H1 (cell line): ENCODE measurements around the gene TTBK1. TPM values are rescaled to one million over a fixed set of nuclear protein-coding genes. Genes with fewer than 3 reads are reported as not detected.

Experiments used
- CTCF ChIA-PET: fragments of 300-600 bp; sonication (Branson Sonifier 250); formaldehyde crosslinking; loops from one replicate; lab custom pipeline; 2021; ENCODE audit not compliant: partially characterized antibody; lab: Charles Lee
- POLR2A ChIA-PET: fragments of 300-600 bp; sonication (Branson Sonifier 250); formaldehyde crosslinking; loops from one replicate; lab custom pipeline; 2021; ENCODE audit warnings: inconsistent platforms; ENCODE audit not compliant: partially characterized antibody; lab: Charles Lee
- DNase-seq, 2 experiments: peaks; one replicate each; pipeline versions ENCODE4 v3.0.0 to v3.0.0-alpha.2; 2010 to 2022; ENCODE audit warnings: low spot score in 2 of 2, low read depth in 1 of 2, mixed read lengths in 1 of 2
- FAIRE-seq: peaks from 2 replicates; lab custom pipeline; 2011; peaks lifted over from hg19 to GRCh38; lab: Jason Lieb, UNC
- H2AFZ ChIP-seq: 2 replicates; pipeline ENCODE4 v1.8.1; 2012; ENCODE audit warnings: low read length, inconsistent platforms
- H2AK5ac ChIP-seq: 2 replicates; pipeline ENCODE4 v1.6.1; 2013; ENCODE audit warnings: low read depth, low read length
- H2BK120ac ChIP-seq: replicated peaks from 2 replicates; pipeline ENCODE3; 2013; ENCODE audit warnings: low read depth, low read length, inconsistent platforms
- H2BK12ac ChIP-seq: 2 replicates; pipeline ENCODE4 v1.6.1; 2013; ENCODE audit warnings: low read depth, low read length
- H2BK15ac ChIP-seq: 2 replicates; pipeline ENCODE4 v1.6.1; 2013; ENCODE audit warnings: low read length
- H2BK20ac ChIP-seq: 2 replicates; pipeline ENCODE4 v1.6.1; 2013; ENCODE audit warnings: low read length
- H2BK5ac ChIP-seq: 2 replicates; pipeline ENCODE4 v1.6.1; 2013; ENCODE audit warnings: low read depth, low read length
- H3K14ac ChIP-seq: 2 replicates; pipeline ENCODE4 v1.6.1; 2013; ENCODE audit warnings: inconsistent platforms; ENCODE audit not compliant: insufficient read length
- H3K18ac ChIP-seq: 2 replicates; pipeline ENCODE4 v1.6.1; 2013; ENCODE audit warnings: low read length; ENCODE audit errors: extremely low read depth
- H3K23ac ChIP-seq: 2 replicates; pipeline ENCODE4 v1.6.1; 2013; ENCODE audit warnings: inconsistent platforms; ENCODE audit not compliant: insufficient read length
- H3K23me2 ChIP-seq: 2 replicates; pipeline ENCODE4 v1.6.1; 2013; ENCODE audit warnings: low read depth, low read length
- H3K27ac ChIP-seq: 2 replicates; pipeline ENCODE4 v1.6.1; 2011; ENCODE audit warnings: low read depth, low read length, inconsistent platforms
- H3K27me3 ChIP-seq, 4 experiments: replicated peaks in 1 of 4; 1 replicate in 1 of 4; 2 replicates in 3 of 4; pipeline versions ENCODE4 v1.6.1 to v1.8.1; 2011 to 2013; ENCODE audit warnings: low read length in 3 of 4, mild to moderate bottlenecking in 3 of 4, inconsistent platforms in 2 of 4, mixed read lengths in 2 of 4, moderate library complexity in 1 of 4; ENCODE audit not compliant: control insufficient read depth in 3 of 4, insufficient read depth in 3 of 4; ENCODE audit errors: extremely low read depth in 1 of 4
- H3K36me3 ChIP-seq, 4 experiments: 2 replicates each; pipeline versions ENCODE4 v1.6.1 to v1.8.1; 2011 to 2013; ENCODE audit warnings: mild to moderate bottlenecking in 4 of 4, low read length in 3 of 4, moderate library complexity in 2 of 4, control low read depth in 1 of 4, inconsistent platforms in 1 of 4; ENCODE audit not compliant: insufficient read depth in 4 of 4, control insufficient read depth in 2 of 4
- H3K4ac ChIP-seq: replicated peaks from 2 replicates; pipeline ENCODE3; 2013; ENCODE audit warnings: low read length, low read depth, mixed read lengths, inconsistent platforms; ENCODE audit not compliant: insufficient read length
- H3K4me1 ChIP-seq, 4 experiments: replicated peaks in 1 of 4; 1 replicate in 1 of 4; 2 replicates in 3 of 4; pipeline versions ENCODE4 v1.6.1 to v1.8.1; 2011 to 2013; ENCODE audit warnings: low read length in 3 of 4, inconsistent platforms in 2 of 4, mixed read lengths in 1 of 4; ENCODE audit not compliant: insufficient read depth in 4 of 4, control insufficient read depth in 3 of 4
- H3K4me2 ChIP-seq, 2 experiments: 2 replicates each; pipeline versions ENCODE4 v1.6.1 to v1.8.1; 2011 to 2013; ENCODE audit warnings: low read depth in 2 of 2, low read length in 2 of 2, control low read depth in 1 of 2, inconsistent platforms in 1 of 2, mild to moderate bottlenecking in 1 of 2; ENCODE audit not compliant: insufficient read depth in 1 of 2
- H3K4me3 ChIP-seq, 4 experiments: fragments of 200-600, 300-600 bp in 1 of 4; sonication (generic), shearing (Covaris generic), sonication (Bioruptor Twin) in 1 of 4; 2 replicates each; pipeline versions ENCODE4 v1.5.1 to v1.8.1; 2011 to 2016; ENCODE audit warnings: low read length in 4 of 4, low read depth in 3 of 4, control low read depth in 2 of 4, inconsistent platforms in 2 of 4, mild to moderate bottlenecking in 2 of 4, mixed read lengths in 1 of 4, moderate library complexity in 1 of 4; ENCODE audit not compliant: insufficient read depth in 2 of 4; ENCODE audit errors: extremely low read depth in 1 of 4
- H3K56ac ChIP-seq: replicated peaks from 2 replicates; pipeline ENCODE3; 2013; ENCODE audit warnings: low read depth, mild to moderate bottlenecking, mixed read lengths, low read length, inconsistent platforms; ENCODE audit not compliant: insufficient read length
- H3K79me1 ChIP-seq: 2 replicates; pipeline ENCODE4 v1.6.1; 2013; ENCODE audit warnings: low read depth, low read length, control low read depth
- H3K79me2 ChIP-seq, 2 experiments: 2 replicates each; pipeline versions ENCODE4 v1.6.1 to v1.8.1; 2012 to 2013; ENCODE audit warnings: low read length in 2 of 2, mild to moderate bottlenecking in 2 of 2, inconsistent platforms in 1 of 2; ENCODE audit not compliant: insufficient read depth in 2 of 2, control insufficient read depth in 1 of 2
- H3K9ac ChIP-seq, 4 experiments: replicated peaks in 1 of 4; 1 replicate in 1 of 4; 2 replicates in 3 of 4; pipeline versions ENCODE4 v1.6.1 to v1.8.1; 2011 to 2013; ENCODE audit warnings: low read depth in 3 of 4, low read length in 3 of 4, control low read depth in 2 of 4, mild to moderate bottlenecking in 2 of 4, moderate library complexity in 2 of 4, inconsistent platforms in 1 of 4; ENCODE audit errors: extremely low read depth in 1 of 4
- H3K9me3 ChIP-seq, 2 experiments: 2 replicates each; pipeline versions ENCODE4 v1.6.1 to v1.8.1; 2012 to 2013; ENCODE audit warnings: mild to moderate bottlenecking in 2 of 2, moderate library complexity in 2 of 2, control low read depth in 1 of 2, inconsistent platforms in 1 of 2, low read depth in 1 of 2, low read length in 1 of 2, mixed read lengths in 1 of 2; ENCODE audit not compliant: insufficient read depth in 2 of 2
- H4K20me1 ChIP-seq, 2 experiments: replicated peaks in 1 of 2; 2 replicates each; pipeline versions ENCODE3 to v1.8.1; 2011 to 2013; ENCODE audit warnings: inconsistent platforms in 2 of 2, low read length in 2 of 2, mild to moderate bottlenecking in 1 of 2; ENCODE audit not compliant: insufficient read depth in 2 of 2, control insufficient read depth in 1 of 2
- H4K5ac ChIP-seq: 2 replicates; pipeline ENCODE4 v1.6.1; 2013; ENCODE audit warnings: low read length, low read depth, mixed read lengths, inconsistent platforms; ENCODE audit not compliant: insufficient read length
- H4K8ac ChIP-seq: 2 replicates; pipeline ENCODE4 v1.8.0; 2013; ENCODE audit warnings: mild to moderate bottlenecking, moderate library complexity, low read length, inconsistent platforms; ENCODE audit not compliant: insufficient read depth; ENCODE audit errors: extremely low read depth
- H4K91ac ChIP-seq: replicated peaks from 2 replicates; pipeline ENCODE3; 2013; ENCODE audit warnings: low read length, mixed read lengths, inconsistent platforms; ENCODE audit not compliant: insufficient read length
- ASH2L ChIP-seq: fragments of 200-600, 300-600 bp; sonication (generic); IDR thresholded peaks from one replicate; pipeline ENCODE4 v1.7.1; 2017; ENCODE audit warnings: low read length
- ATF2 ChIP-seq: IDR thresholded peaks from 2 replicates; pipeline ENCODE4 v1.6.1; 2012; ENCODE audit warnings: low read length, inconsistent platforms
- BRCA1 ChIP-seq: IDR thresholded peaks from 2 replicates; pipeline ENCODE4 v1.6.1; 2012; ENCODE audit warnings: low read depth, low read length, improper control_type of control experiment
- CHD1 ChIP-seq: IDR thresholded peaks from 2 replicates; pipeline ENCODE4 v1.6.1; 2012; ENCODE audit warnings: low read depth, low read length, improper control_type of control experiment
- EGR1 ChIP-seq: IDR thresholded peaks from 2 replicates; pipeline ENCODE4 v1.6.1; 2011; ENCODE audit warnings: low read depth, low read length, borderline replicate concordance
- NANOG ChIP-seq: IDR thresholded peaks from 2 replicates; pipeline ENCODE4 v1.6.1; 2011; ENCODE audit warnings: low read length, low read depth, mild to moderate bottlenecking, inconsistent platforms; ENCODE audit not compliant: insufficient read depth, poor library complexity, severe bottlenecking
- POLR2A ChIP-seq, 2 experiments: IDR thresholded peaks; 1 replicate in 1 of 2; 2 replicates in 1 of 2; pipeline ENCODE4 v1.6.1; 2011; ENCODE audit warnings: low read depth in 2 of 2, low read length in 2 of 2, mild to moderate bottlenecking in 2 of 2; ENCODE audit errors: control extremely low read depth in 1 of 2
- RFX5 ChIP-seq: IDR thresholded peaks from 2 replicates; pipeline ENCODE4 v1.6.1; 2011; ENCODE audit warnings: low read depth, low read length, improper control_type of control experiment, borderline replicate concordance
- RXRA ChIP-seq: IDR thresholded peaks from 2 replicates; pipeline ENCODE4 v1.6.1; 2011; ENCODE audit warnings: low read depth, mild to moderate bottlenecking, low read length, moderate library complexity; ENCODE audit not compliant: insufficient read depth
- SAP30 ChIP-seq: fragments of 300-600 bp; sonication (generic); IDR thresholded peaks from 2 replicates; pipeline ENCODE4 v1.7.1; 2012; ENCODE audit warnings: low read length, moderate library complexity, mild to moderate bottlenecking, inconsistent platforms; ENCODE audit not compliant: insufficient read depth, insufficient replicate concordance
- SP1 ChIP-seq: IDR thresholded peaks from 2 replicates; pipeline ENCODE4 v1.6.1; 2011; ENCODE audit warnings: low read depth, low read length
- TAF7 ChIP-seq: optimal IDR thresholded peaks from 2 replicates; pipeline ENCODE3; 2011; ENCODE audit warnings: low read depth, mild to moderate bottlenecking, inconsistent platforms, low read length, moderate library complexity, borderline replicate concordance
- WGBS, 2 experiments: shearing (Covaris generic) in 1 of 2; methylation state at CpG; one replicate each; pipeline versions ENCODE4 v1.1.6 to v1.1.7; 2013 to 2015; ENCODE audit warnings: low lambda C conversion rate in 2 of 2, mixed read lengths in 2 of 2, inconsistent platforms in 1 of 2, low coverage in 1 of 2, missing lambda C conversion rate in 1 of 2; ENCODE audit not compliant: insufficient replicate concordance in 2 of 2, insufficient coverage in 1 of 2, insufficient read length in 1 of 2; ENCODE audit errors: extremely low coverage in 1 of 2, missing lambda C conversion rate in 1 of 2; 5-methylcytosine and 5-hydroxymethylcytosine counted together
- polyA plus RNA-seq, 7 experiments: library from polyadenylated mRNA; depleted of rRNA in 3 of 7; stranded (reverse) in 5 of 7; unstranded in 2 of 7; fragments of >200 nt in 5 of 7; fragments of 200-250 nt in 2 of 7; gene quantifications; 1 replicate in 5 of 7; 2 replicates in 1 of 7; 4 replicates in 1 of 7; pipeline versions ENCODE4 v1.2.1 to v1.2.3, GENCODE V29; 2011 to 2013; ENCODE audit warnings: missing spikeins in 2 of 7, mixed read lengths in 2 of 7
- total RNA-seq: library from RNA; stranded (reverse); fragmentation: NEBNext Ultra II Directional; extraction: Animal tissue kit (Norgen Biotek cat#: 25700); gene quantifications from 2 replicates; pipeline ENCODE4 v1.2.1, GENCODE V29; 2021
- TF ChIP-seq, protein P1 (sequence below): IDR thresholded peaks from 2 replicates; pipeline ENCODE4 v1.6.1; 2012; ENCODE audit warnings: inconsistent platforms

TTBK1 gene
- total and polyA plus RNA-seq, 2 of the 8 experiments (the other 6 are each of a cell fraction or from before 2014, with no cell fraction given), result 0.53 to 1.6 TPM

GRCh38 chr6:43331891-43332290 lies 88.6 kb downstream of the TTBK1 start:
- POLR2A ChIA-PET, result no interaction called here
- no peaks in the 10 kb centered on the region for H3K27me3 ChIP-seq
- H2BK15ac ChIP-seq, result no peak overlapping the region
- H2BK20ac ChIP-seq, result no peak overlapping the region
- H4K5ac ChIP-seq, result no peak overlapping the region
- H3K4ac ChIP-seq, result no peak overlapping the region
- H3K79me2 ChIP-seq, result no peaks in the 10 kb centered on the region
- no peak overlapping the region for H2BK5ac ChIP-seq
- H4K8ac ChIP-seq, result no peak overlapping the region
- peaks cover 0 to 2% (median 0%) of the 10 kb centered on the region in 4 experiments; a peak in 1 of 8 replicates for H3K36me3 ChIP-seq
- CTCF ChIA-PET, result no interaction called here
- no peak overlapping the region for H3K56ac ChIP-seq
- no peaks in the 10 kb centered on the region; a peak in 1 of 7 replicates for H3K4me1 ChIP-seq
- FAIRE-seq (no peak), DNase-seq (no peak)
- H2AK5ac ChIP-seq, result no peak overlapping the region
- no peaks in the 10 kb centered on the region for H3K23me2 ChIP-seq
- H3K23ac ChIP-seq, result no peak overlapping the region
- H4K20me1 ChIP-seq, result no peaks in the 10 kb centered on the region
- no peak for TF ChIP-seq CHD1
- no peak for TF ChIP-seq TAF7
- TF ChIP-seq RXRA, result no peak
- no peak for TF ChIP-seq RFX5
- TF ChIP-seq POLR2A (IDR thresholded peaks at IDR 0.05; ENCODE audit: control extremely low read depth in 1 of 2, low read depth in 2 of 2, low read length in 2 of 2), result no peak
- TF ChIP-seq SAP30, result no peak
- no peak for TF ChIP-seq EGR1
- no peak for TF ChIP-seq ASH2L
- no peak for TF ChIP-seq ATF2
- TF ChIP-seq, protein P1, sequence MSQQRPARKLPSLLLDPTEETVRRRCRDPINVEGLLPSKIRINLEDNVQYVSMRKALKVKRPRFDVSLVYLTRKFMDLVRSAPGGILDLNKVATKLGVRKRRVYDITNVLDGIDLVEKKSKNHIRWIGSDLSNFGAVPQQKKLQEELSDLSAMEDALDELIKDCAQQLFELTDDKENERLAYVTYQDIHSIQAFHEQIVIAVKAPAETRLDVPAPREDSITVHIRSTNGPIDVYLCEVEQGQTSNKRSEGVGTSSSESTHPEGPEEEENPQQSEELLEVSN, result no peak
- TF ChIP-seq BRCA1, result no peak
- TF ChIP-seq NANOG, result no peak
- no peak for TF ChIP-seq SP1
- H3K9ac ChIP-seq, result no peak overlapping the region
- no peaks in the 10 kb centered on the region for H3K9me3 ChIP-seq
- 82 to 100% methylated on average over 1 to 4 of the region's 4 CpGs for WGBS, 2 experiments
- H3K18ac ChIP-seq, result no peak overlapping the region
- H2AFZ ChIP-seq, result no peak overlapping the region
- no peak overlapping the region for H2BK120ac ChIP-seq
- H3K27ac ChIP-seq, result no peak overlapping the region
- no peaks in the 10 kb centered on the region for H3K79me1 ChIP-seq
- no peak overlapping the region for H4K91ac ChIP-seq
- H3K4me2 ChIP-seq, result no peak overlapping the region
- H3K4me3 ChIP-seq, result no peak overlapping the region
- no peak overlapping the region for H3K14ac ChIP-seq
- no peak overlapping the region for H2BK12ac ChIP-seq
